H1 (cell line): ENCODE results near the gene SMTNL1. TPM values are rescaled to one million over a fixed set of nuclear protein-coding genes. Genes with fewer than 3 reads are reported as not detected.

Experiments used
- CTCF ChIA-PET: fragments of 300-600 bp; sonication (Branson Sonifier 250); formaldehyde crosslinking; loops from one replicate; lab custom pipeline; 2021; ENCODE audit not compliant: partially characterized antibody; lab: Charles Lee
- POLR2A ChIA-PET: fragments of 300-600 bp; sonication (Branson Sonifier 250); formaldehyde crosslinking; loops from one replicate; lab custom pipeline; 2021; ENCODE audit warnings: inconsistent platforms; ENCODE audit not compliant: partially characterized antibody; lab: Charles Lee
- DNase-seq, 2 experiments: peaks; one replicate each; pipeline versions ENCODE4 v3.0.0 to v3.0.0-alpha.2; 2010 to 2022; ENCODE audit warnings: low spot score in 2 of 2, low read depth in 1 of 2, mixed read lengths in 1 of 2
- FAIRE-seq: peaks from 2 replicates; lab custom pipeline; 2011; peaks lifted over from hg19 to GRCh38; lab: Jason Lieb, UNC
- H2AFZ ChIP-seq: 2 replicates; pipeline ENCODE4 v1.8.1; 2012; ENCODE audit warnings: low read length, inconsistent platforms
- H2AK5ac ChIP-seq: 2 replicates; pipeline ENCODE4 v1.6.1; 2013; ENCODE audit warnings: low read depth, low read length
- H2BK120ac ChIP-seq: replicated peaks from 2 replicates; pipeline ENCODE3; 2013; ENCODE audit warnings: low read depth, low read length, inconsistent platforms
- H2BK12ac ChIP-seq: 2 replicates; pipeline ENCODE4 v1.6.1; 2013; ENCODE audit warnings: low read depth, low read length
- H2BK15ac ChIP-seq: 2 replicates; pipeline ENCODE4 v1.6.1; 2013; ENCODE audit warnings: low read length
- H2BK20ac ChIP-seq: 2 replicates; pipeline ENCODE4 v1.6.1; 2013; ENCODE audit warnings: low read length
- H2BK5ac ChIP-seq: 2 replicates; pipeline ENCODE4 v1.6.1; 2013; ENCODE audit warnings: low read depth, low read length
- H3K14ac ChIP-seq: 2 replicates; pipeline ENCODE4 v1.6.1; 2013; ENCODE audit warnings: inconsistent platforms; ENCODE audit not compliant: insufficient read length
- H3K18ac ChIP-seq: 2 replicates; pipeline ENCODE4 v1.6.1; 2013; ENCODE audit warnings: low read length; ENCODE audit errors: extremely low read depth
- H3K23ac ChIP-seq: 2 replicates; pipeline ENCODE4 v1.6.1; 2013; ENCODE audit warnings: inconsistent platforms; ENCODE audit not compliant: insufficient read length
- H3K23me2 ChIP-seq: 2 replicates; pipeline ENCODE4 v1.6.1; 2013; ENCODE audit warnings: low read depth, low read length
- H3K27ac ChIP-seq: 2 replicates; pipeline ENCODE4 v1.6.1; 2011; ENCODE audit warnings: low read depth, low read length, inconsistent platforms
- H3K27me3 ChIP-seq, 4 experiments: replicated peaks in 1 of 4; 1 replicate in 1 of 4; 2 replicates in 3 of 4; pipeline versions ENCODE4 v1.6.1 to v1.8.1; 2011 to 2013; ENCODE audit warnings: low read length in 3 of 4, mild to moderate bottlenecking in 3 of 4, inconsistent platforms in 2 of 4, mixed read lengths in 2 of 4, moderate library complexity in 1 of 4; ENCODE audit not compliant: control insufficient read depth in 3 of 4, insufficient read depth in 3 of 4; ENCODE audit errors: extremely low read depth in 1 of 4
- H3K36me3 ChIP-seq, 4 experiments: 2 replicates each; pipeline versions ENCODE4 v1.6.1 to v1.8.1; 2011 to 2013; ENCODE audit warnings: mild to moderate bottlenecking in 4 of 4, low read length in 3 of 4, moderate library complexity in 2 of 4, control low read depth in 1 of 4, inconsistent platforms in 1 of 4; ENCODE audit not compliant: insufficient read depth in 4 of 4, control insufficient read depth in 2 of 4
- H3K4ac ChIP-seq: replicated peaks from 2 replicates; pipeline ENCODE3; 2013; ENCODE audit warnings: low read length, low read depth, mixed read lengths, inconsistent platforms; ENCODE audit not compliant: insufficient read length
- H3K4me1 ChIP-seq, 4 experiments: replicated peaks in 1 of 4; 1 replicate in 1 of 4; 2 replicates in 3 of 4; pipeline versions ENCODE4 v1.6.1 to v1.8.1; 2011 to 2013; ENCODE audit warnings: low read length in 3 of 4, inconsistent platforms in 2 of 4, mixed read lengths in 1 of 4; ENCODE audit not compliant: insufficient read depth in 4 of 4, control insufficient read depth in 3 of 4
- H3K4me2 ChIP-seq, 2 experiments: 2 replicates each; pipeline versions ENCODE4 v1.6.1 to v1.8.1; 2011 to 2013; ENCODE audit warnings: low read depth in 2 of 2, low read length in 2 of 2, control low read depth in 1 of 2, inconsistent platforms in 1 of 2, mild to moderate bottlenecking in 1 of 2; ENCODE audit not compliant: insufficient read depth in 1 of 2
- H3K4me3 ChIP-seq, 4 experiments: fragments of 200-600, 300-600 bp in 1 of 4; sonication (generic), shearing (Covaris generic), sonication (Bioruptor Twin) in 1 of 4; 2 replicates each; pipeline versions ENCODE4 v1.5.1 to v1.8.1; 2011 to 2016; ENCODE audit warnings: low read length in 4 of 4, low read depth in 3 of 4, control low read depth in 2 of 4, inconsistent platforms in 2 of 4, mild to moderate bottlenecking in 2 of 4, mixed read lengths in 1 of 4, moderate library complexity in 1 of 4; ENCODE audit not compliant: insufficient read depth in 2 of 4; ENCODE audit errors: extremely low read depth in 1 of 4
- H3K56ac ChIP-seq: replicated peaks from 2 replicates; pipeline ENCODE3; 2013; ENCODE audit warnings: low read depth, mild to moderate bottlenecking, mixed read lengths, low read length, inconsistent platforms; ENCODE audit not compliant: insufficient read length
- H3K79me1 ChIP-seq: 2 replicates; pipeline ENCODE4 v1.6.1; 2013; ENCODE audit warnings: low read depth, low read length, control low read depth
- H3K79me2 ChIP-seq, 2 experiments: 2 replicates each; pipeline versions ENCODE4 v1.6.1 to v1.8.1; 2012 to 2013; ENCODE audit warnings: low read length in 2 of 2, mild to moderate bottlenecking in 2 of 2, inconsistent platforms in 1 of 2; ENCODE audit not compliant: insufficient read depth in 2 of 2, control insufficient read depth in 1 of 2
- H3K9ac ChIP-seq, 4 experiments: replicated peaks in 1 of 4; 1 replicate in 1 of 4; 2 replicates in 3 of 4; pipeline versions ENCODE4 v1.6.1 to v1.8.1; 2011 to 2013; ENCODE audit warnings: low read depth in 3 of 4, low read length in 3 of 4, control low read depth in 2 of 4, mild to moderate bottlenecking in 2 of 4, moderate library complexity in 2 of 4, inconsistent platforms in 1 of 4; ENCODE audit errors: extremely low read depth in 1 of 4
- H3K9me3 ChIP-seq, 2 experiments: 2 replicates each; pipeline versions ENCODE4 v1.6.1 to v1.8.1; 2012 to 2013; ENCODE audit warnings: mild to moderate bottlenecking in 2 of 2, moderate library complexity in 2 of 2, control low read depth in 1 of 2, inconsistent platforms in 1 of 2, low read depth in 1 of 2, low read length in 1 of 2, mixed read lengths in 1 of 2; ENCODE audit not compliant: insufficient read depth in 2 of 2
- H4K20me1 ChIP-seq, 2 experiments: replicated peaks in 1 of 2; 2 replicates each; pipeline versions ENCODE3 to v1.8.1; 2011 to 2013; ENCODE audit warnings: inconsistent platforms in 2 of 2, low read length in 2 of 2, mild to moderate bottlenecking in 1 of 2; ENCODE audit not compliant: insufficient read depth in 2 of 2, control insufficient read depth in 1 of 2
- H4K5ac ChIP-seq: 2 replicates; pipeline ENCODE4 v1.6.1; 2013; ENCODE audit warnings: low read length, low read depth, mixed read lengths, inconsistent platforms; ENCODE audit not compliant: insufficient read length
- H4K8ac ChIP-seq: 2 replicates; pipeline ENCODE4 v1.8.0; 2013; ENCODE audit warnings: mild to moderate bottlenecking, moderate library complexity, low read length, inconsistent platforms; ENCODE audit not compliant: insufficient read depth; ENCODE audit errors: extremely low read depth
- H4K91ac ChIP-seq: replicated peaks from 2 replicates; pipeline ENCODE3; 2013; ENCODE audit warnings: low read length, mixed read lengths, inconsistent platforms; ENCODE audit not compliant: insufficient read length
- BRCA1 ChIP-seq: IDR thresholded peaks from 2 replicates; pipeline ENCODE4 v1.6.1; 2012; ENCODE audit warnings: low read depth, low read length, improper control_type of control experiment
- CBX5 ChIP-seq: fragments of 300-800, 300-1000 bp; sonication (generic); IDR thresholded peaks from 2 replicates; pipeline ENCODE4 v1.7.1; 2016; ENCODE audit warnings: antibody characterized with exemption, low read length, low read depth
- CHD1 ChIP-seq: IDR thresholded peaks from 2 replicates; pipeline ENCODE4 v1.6.1; 2012; ENCODE audit warnings: low read depth, low read length, improper control_type of control experiment
- CREB1 ChIP-seq: IDR thresholded peaks from 2 replicates; pipeline ENCODE4 v1.6.1; 2012; ENCODE audit warnings: inconsistent platforms
- E2F6 ChIP-seq: IDR thresholded peaks from 2 replicates; pipeline ENCODE4 v1.6.1; 2012; ENCODE audit warnings: inconsistent platforms
- EP300 ChIP-seq, 2 experiments: IDR thresholded peaks; 1 replicate in 1 of 2; 2 replicates in 1 of 2; pipeline ENCODE4 v1.6.1; 2011 to 2012; ENCODE audit warnings: low read depth in 2 of 2, low read length in 2 of 2, mild to moderate bottlenecking in 2 of 2, borderline replicate concordance in 1 of 2, inconsistent platforms in 1 of 2, moderate library complexity in 1 of 2
- FOSL1 ChIP-seq: IDR thresholded peaks from 2 replicates; pipeline ENCODE4 v1.6.1; 2011; ENCODE audit warnings: mild to moderate bottlenecking, low read depth, low read length, moderate library complexity; ENCODE audit not compliant: insufficient read depth
- NANOG ChIP-seq: IDR thresholded peaks from 2 replicates; pipeline ENCODE4 v1.6.1; 2011; ENCODE audit warnings: low read length, low read depth, mild to moderate bottlenecking, inconsistent platforms; ENCODE audit not compliant: insufficient read depth, poor library complexity, severe bottlenecking
- NRF1 ChIP-seq: IDR thresholded peaks from 2 replicates; pipeline ENCODE4 v1.6.1; 2011; ENCODE audit warnings: mild to moderate bottlenecking, low read depth, low read length, improper control_type of control experiment
- RAD21 ChIP-seq, 2 experiments: IDR thresholded peaks in 1 of 2; conservative IDR thresholded peaks in 1 of 2; 2 replicates each; pipeline ENCODE4 v1.6.1; 2011; ENCODE audit warnings: low read depth in 2 of 2, low read length in 2 of 2, improper control_type of control experiment in 1 of 2, inconsistent platforms in 1 of 2, mild to moderate bottlenecking in 1 of 2, moderate library complexity in 1 of 2
- RBBP5 ChIP-seq: IDR thresholded peaks from 2 replicates; pipeline ENCODE4 v1.7.1; 2012; ENCODE audit warnings: low read depth, mild to moderate bottlenecking, inconsistent platforms, low read length, moderate library complexity, borderline replicate concordance
- SIRT6 ChIP-seq: IDR thresholded peaks from one replicate; pipeline ENCODE4 v1.7.1; 2012; ENCODE audit warnings: low read length, inconsistent platforms
- SRF ChIP-seq: IDR thresholded peaks from 2 replicates; pipeline ENCODE4 v1.6.1; 2011; ENCODE audit warnings: mild to moderate bottlenecking, low read depth, low read length, moderate library complexity
- WGBS, 2 experiments: shearing (Covaris generic) in 1 of 2; methylation state at CpG; one replicate each; pipeline versions ENCODE4 v1.1.6 to v1.1.7; 2013 to 2015; ENCODE audit warnings: low lambda C conversion rate in 2 of 2, mixed read lengths in 2 of 2, inconsistent platforms in 1 of 2, low coverage in 1 of 2, missing lambda C conversion rate in 1 of 2; ENCODE audit not compliant: insufficient replicate concordance in 2 of 2, insufficient coverage in 1 of 2, insufficient read length in 1 of 2; ENCODE audit errors: extremely low coverage in 1 of 2, missing lambda C conversion rate in 1 of 2; 5-methylcytosine and 5-hydroxymethylcytosine counted together
- polyA plus RNA-seq, 7 experiments: library from polyadenylated mRNA; depleted of rRNA in 3 of 7; stranded (reverse) in 5 of 7; unstranded in 2 of 7; fragments of >200 nt in 5 of 7; fragments of 200-250 nt in 2 of 7; gene quantifications; 1 replicate in 5 of 7; 2 replicates in 1 of 7; 4 replicates in 1 of 7; pipeline versions ENCODE4 v1.2.1 to v1.2.3, GENCODE V29; 2011 to 2013; ENCODE audit warnings: missing spikeins in 2 of 7, mixed read lengths in 2 of 7
- total RNA-seq: library from RNA; stranded (reverse); fragmentation: NEBNext Ultra II Directional; extraction: Animal tissue kit (Norgen Biotek cat#: 25700); gene quantifications from 2 replicates; pipeline ENCODE4 v1.2.1, GENCODE V29; 2021

SMTNL1 gene
- total and polyA plus RNA-seq, 2 of the 8 experiments (the other 6 are each of a cell fraction or from before 2014, with no cell fraction given) = 0.18 TPM; not detected in 1

- no peak overlapping the region for H2AFZ ChIP-seq
- TF ChIP-seq NRF1 = no peak
- TF ChIP-seq FOSL1 = no peak
- no peak for TF ChIP-seq NANOG
- no peak for TF ChIP-seq RAD21 (IDR thresholded peaks at IDR 0.05 in 1 of 2, conservative IDR thresholded peaks at IDR 0.05 in 1 of 2; ENCODE audit: low read depth in 2 of 2, low read length in 2 of 2)
- no peak for TF ChIP-seq BRCA1
- no peak for TF ChIP-seq SRF
- no peak for TF ChIP-seq E2F6
- TF ChIP-seq SIRT6 = no peak
- no peak for TF ChIP-seq CHD1
- TF ChIP-seq EP300 (IDR thresholded peaks at IDR 0.05; ENCODE audit: borderline replicate concordance in 1 of 2, low read depth in 2 of 2, low read length in 2 of 2) = no peak
- TF ChIP-seq RBBP5 = no peak
- no peak for TF ChIP-seq CREB1
- TF ChIP-seq CBX5 = no peak
These were observed 3.8 kb downstream of the SMTNL1 start for GRCh38 chr11:57541169-57541568.

More at GRCh38 chr11:57541169-57541568, 3.8 kb downstream of the SMTNL1 start:
- FAIRE-seq = no peak
- H2AK5ac ChIP-seq = no peak overlapping the region
- no peak overlapping the region for H3K14ac ChIP-seq
- H2BK12ac ChIP-seq = no peak overlapping the region
- no peaks in the 10 kb centered on the region for H3K79me1 ChIP-seq
- DNase-seq = no peak
- POLR2A ChIA-PET = interaction anchor here (0.7 to 1.5 kb wide), 4 partner anchors 12 to 105 kb away, joined by 3 to 8 read pairs (median 4); no protein-coding TSS in a partner anchor
- H3K36me3 ChIP-seq = no peaks in the 10 kb centered on the region
- peaks cover 3 to 27% (median 17%) of the 10 kb centered on the region in 4 experiments for H3K4me1 ChIP-seq
- no peak overlapping the region for H3K4me2 ChIP-seq
- H3K18ac ChIP-seq = no peak overlapping the region
- no peaks in the 10 kb centered on the region for H4K20me1 ChIP-seq
- no peaks in the 10 kb centered on the region for H3K9me3 ChIP-seq
- H2BK120ac ChIP-seq = no peak overlapping the region
- H3K23ac ChIP-seq = no peak overlapping the region
- no peaks in the 10 kb centered on the region for H3K79me2 ChIP-seq
- H4K91ac ChIP-seq = no peak overlapping the region
- H3K9ac ChIP-seq = no peak overlapping the region
- H3K27me3 ChIP-seq = no peaks in the 10 kb centered on the region; a peak in 1 of 7 replicates
- no peak overlapping the region for H3K4me3 ChIP-seq
- peaks cover 2% of the 10 kb centered on the region; the same call in 1 of the 2 replicates for H3K23me2 ChIP-seq
- H4K8ac ChIP-seq = no peak overlapping the region
- no peak overlapping the region for H3K56ac ChIP-seq
- no peak overlapping the region for H4K5ac ChIP-seq
- CTCF ChIA-PET = interaction anchor here (1.0 to 4.4 kb wide), 7 partner anchors 10 to 210 kb away, joined by 3 to 21 read pairs (median 4); partner anchors contain the start of gene BTBD18
- no peak overlapping the region for H2BK5ac ChIP-seq
- 91% methylated on average over 5 of the region's 5 CpGs; no CpG with 5 or more reads in 1 of the 2 experiments for WGBS, 2 experiments
- no peak overlapping the region for H3K4ac ChIP-seq
- H2BK15ac ChIP-seq = no peak overlapping the region
- H3K27ac ChIP-seq = no peak overlapping the region
- no peak overlapping the region for H2BK20ac ChIP-seq
